ENCODE data around the gene ARTN. TPM values are rescaled to one million over a fixed set of nuclear protein-coding genes. Genes with fewer than 3 reads are reported as not detected.

The ARTN gene
- total RNA-seq, 2 experiments from 2014 or later: 0.15 TPM; not detected in 1

GRCh38 chr1:43977376-43978263 lies 44.0 kb downstream of the ARTN start:
- ChIA-PET CTCF (interaction anchor here (0.6 kb wide), 1 partner anchor 272 kb away, joined by 3 read pairs; no protein-coding TSS in a partner anchor), POLR2A (no interaction called here)

GRCh38 chr1:43978264-43978550 lies 44.6 kb downstream of the ARTN start:
- ChIA-PET CTCF (no interaction called here), POLR2A (no interaction called here)

GRCh38 chr1:43978551-43979260 lies 45.1 kb downstream of the ARTN start, which contains the start of gene B4GALT2:
B4GALT2 (plus strand) TSS chr1:43979210; CDS start chr1:43981161, 1,951 bp downstream.
- POLR2A ChIA-PET: no interaction called here
- CTCF ChIA-PET: no interaction called here

GRCh38 chr1:43979261-43979527 lies 45.6 kb downstream of the ARTN start:
- POLR2A ChIA-PET: interaction anchor here (0.6 kb wide), 1 partner anchor 749 kb away, joined by 12 read pairs; no protein-coding TSS in a partner anchor
- CTCF ChIA-PET: interaction anchor here (1.6 kb wide), 1 partner anchor 11 kb away, joined by 4 read pairs; the partner anchor contains the start of gene CCDC24

- CTCF ChIA-PET: interaction anchor here (0.6 to 1.6 kb wide), 2 partner anchors 11 to 130 kb away, joined by 4 read pairs; partner anchors contain the start of gene CCDC24
Measured at GRCh38 chr1:43979528-43980254, 46.1 kb downstream of the ARTN start.

GRCh38 chr1:43980255-43981134 lies 46.9 kb downstream of the ARTN start:
- CTCF ChIA-PET: interaction anchor here (0.6 to 1.6 kb wide), 2 partner anchors 10 to 129 kb away, joined by 4 read pairs; partner anchors contain the start of gene CCDC24

More at GRCh38 chr1:43979528-43980254, 46.1 kb downstream of the ARTN start:
- POLR2A ChIA-PET: interaction anchor here (0.6 kb wide), 1 partner anchor 749 kb away, joined by 12 read pairs; no protein-coding TSS in a partner anchor

GRCh38 chr1:43981135-43981491 lies 47.5 kb downstream of the ARTN start:
- CTCF ChIA-PET: no interaction called here
- POLR2A ChIA-PET: no interaction called here

More at GRCh38 chr1:43980255-43981134, 46.9 kb downstream of the ARTN start:
- POLR2A ChIA-PET: no interaction called here

GRCh38 chr1:43981636-43982035 lies 48.0 kb downstream of the ARTN start:
- CTCF ChIA-PET: no interaction called here
- POLR2A ChIA-PET: no interaction called here

- ChIA-PET CTCF (no interaction called here), POLR2A (no interaction called here)
Measured at GRCh38 chr1:43982241-43982640, 48.6 kb downstream of the ARTN start.

- ChIA-PET CTCF (no interaction called here), POLR2A (no interaction called here)
Measured at GRCh38 chr1:43982808-43983207, 49.2 kb downstream of the ARTN start.

GRCh38 chr1:43983253-43983899 lies 49.8 kb downstream of the ARTN start:
- ChIA-PET POLR2A (no interaction called here), CTCF (no interaction called here)

GRCh38 chr1:43984855-43985254 lies 51.3 kb downstream of the ARTN start:
- POLR2A ChIA-PET: no interaction called here
- CTCF ChIA-PET: no interaction called here

- ChIA-PET CTCF (no interaction called here), POLR2A (interaction anchor here (0.5 kb wide), 1 partner anchor 753 kb away, joined by 4 read pairs; no protein-coding TSS in a partner anchor)
Measured at GRCh38 chr1:43985984-43986595, 52.5 kb downstream of the ARTN start.

- ChIA-PET CTCF (no interaction called here), POLR2A (no interaction called here)
Measured at GRCh38 chr1:43986712-43987111, 53.1 kb downstream of the ARTN start.

Other genes with a start within 250 kb of the ARTN start
- gene ST3GAL3, start 226.3 kb upstream of the ARTN start, total RNA-seq: 10 to 100 TPM; 10.6 to 12.1 TPM
- 10 to 100 TPM; 24.9 to 29.1 TPM for gene IPO13, start 13.1 kb downstream of the ARTN start, total RNA-seq
- 10 to 100 TPM; 74.5 to 79.7 TPM for gene DPH2, start 36.2 kb downstream of the ARTN start, total RNA-seq
- gene ATP6V0B, start 41.2 kb downstream of the ARTN start, total RNA-seq: 100 to 1,000 TPM; 194 to 205 TPM
- gene B4GALT2, start 45.4 kb downstream of the ARTN start, total RNA-seq: 10 to 100 TPM; 44.7 to 45.4 TPM
- gene CCDC24, start 57.8 kb downstream of the ARTN start, total RNA-seq: 1 to 10 TPM; 2.9 to 3.1 TPM
- 10 to 100 TPM; 11.0 to 12.2 TPM for gene SLC6A9, start 97.7 kb downstream of the ARTN start, total RNA-seq
- gene KLF17, start 185.0 kb downstream of the ARTN start, total RNA-seq: not detected
- not detected for gene KLF18, start 207.8 kb downstream of the ARTN start, total RNA-seq

All from activated CD8-positive, alpha-beta memory T cell treated with anti-CD3 and anti-CD28 coated beads for 36 hours (primary cell).